Thyroid gland (tissue), 4 donors: ENCODE measurements around the gene XPNPEP1. TPM values are rescaled to one million over a fixed set of nuclear protein-coding genes. Genes with fewer than 3 reads are reported as not detected.

Experiments
- DNase-seq, 2 donors: peaks; one replicate each; pipeline ENCODE4 v3.0.0-alpha.2; 2019
- H3K27ac ChIP-seq, 3 donors: fragments of 200-600 bp; sonication (generic); 1 replicate in 2 of 3; 2 replicates in 1 of 3; pipeline ENCODE4 v1.5.1; 2016 to 2019; ENCODE audit warnings: mild to moderate bottlenecking in 1 of 3, moderate library complexity in 1 of 3
- H3K27me3 ChIP-seq: fragments of 200-600 bp; sonication (generic); one replicate; pipeline ENCODE4 v1.5.1; 2019
- H3K36me3 ChIP-seq, 2 donors: fragments of 200-600 bp; sonication (generic); one replicate each; pipeline ENCODE4 v1.5.1; 2016 to 2019
- H3K4me1 ChIP-seq, 2 donors: fragments of 200-600 bp; sonication (generic); one replicate each; pipeline ENCODE4 v1.5.1; 2017 to 2019
- H3K4me3 ChIP-seq, 3 donors: fragments of 200-600 bp; sonication (generic); replicated peaks in 1 of 3; 1 replicate in 2 of 3; 2 replicates in 1 of 3; pipeline ENCODE4 v1.5.1; 2016; ENCODE audit warnings: mild to moderate bottlenecking in 1 of 3
- H3K9me3 ChIP-seq: fragments of 200-600 bp; sonication (generic); one replicate; pipeline ENCODE4 v1.5.1; 2017
- CTCF ChIP-seq, 6 experiments: fragments of 200-600 bp in 3 of 6; fragments of 450-650 bp in 3 of 6; sonication (generic) in 3 of 6; IDR thresholded peaks; one replicate each; pipeline ENCODE4 v1.5.1; 2016 to 2019; ENCODE audit warnings: antibody characterized with exemption in 6 of 6, mild to moderate bottlenecking in 2 of 6, inconsistent platforms in 1 of 6, moderate library complexity in 1 of 6
- POLR2A ChIP-seq, 2 donors: fragments of 450-650 bp; IDR thresholded peaks; one replicate each; pipeline ENCODE4 v1.6.1; 2017; ENCODE audit warnings: antibody characterized with exemption in 2 of 2, mild to moderate bottlenecking in 2 of 2, moderate library complexity in 1 of 2
- WGBS, 2 donors: methylation state at CpG; one replicate each; pipeline ENCODE4 v1.1.5; 2017; 5-methylcytosine and 5-hydroxymethylcytosine counted together
- intact Hi-C: fragments of 100-400 bp; cut with DNase I; formaldehyde crosslinking; loops from one replicate; pipeline ENCODE4 v1.15.1; 2023
- total RNA-seq, 4 donors: library from RNA; depleted of rRNA; stranded (reverse); fragments of >200 nt; gene quantifications; one replicate each; pipeline ENCODE4 v1.2.3, GENCODE V29; 2016

The XPNPEP1 gene
- total RNA-seq, 4 donors from 2014 or later: 72.7 to 89.0 (median 84.0) TPM

GRCh38 chr10:109944613-109945012, 21.3 kb upstream of the XPNPEP1 start:
- TF ChIP-seq CTCF (IDR thresholded peaks at IDR 0.05) (no peak), POLR2A (IDR thresholded peaks at IDR 0.05) (no peak)
- H3K36me3 ChIP-seq: no peaks in the 10 kb centered on the region
- no peaks in the 10 kb centered on the region for H3K9me3 ChIP-seq
- no peak overlapping the region for H3K4me3 ChIP-seq
- intact Hi-C loops: no loop called here
- 46 to 84% methylated on average over 1 of the region's 1 CpG for WGBS, 2 donors
- H3K27ac ChIP-seq: no peak overlapping the region
- peaks cover 12 to 15% of the 10 kb centered on the region in 2 donors for H3K4me1 ChIP-seq
- H3K27me3 ChIP-seq: no peaks in the 10 kb centered on the region
- no peak for DNase-seq

- intact Hi-C loops: no loop called here
- Histone ChIP-seq H3K36me3 (no peaks in the 10 kb centered on the region), H3K27me3 (no peaks in the 10 kb centered on the region), H3K4me3 (no peak overlapping the region), H3K27ac (no peak overlapping the region), H3K9me3 (no peaks in the 10 kb centered on the region), H3K4me1 (peaks cover 4 to 5% of the 10 kb centered on the region in 2 donors)
- 79 to 95% methylated on average over 4 of the region's 4 CpGs for WGBS, 2 donors
- no peak for TF ChIP-seq CTCF (IDR thresholded peaks at IDR 0.05)
- TF ChIP-seq POLR2A (IDR thresholded peaks at IDR 0.05): no peak
- no peak for DNase-seq
These were observed 18.0 kb upstream of the XPNPEP1 start for GRCh38 chr10:109941236-109941862.

DNA sequence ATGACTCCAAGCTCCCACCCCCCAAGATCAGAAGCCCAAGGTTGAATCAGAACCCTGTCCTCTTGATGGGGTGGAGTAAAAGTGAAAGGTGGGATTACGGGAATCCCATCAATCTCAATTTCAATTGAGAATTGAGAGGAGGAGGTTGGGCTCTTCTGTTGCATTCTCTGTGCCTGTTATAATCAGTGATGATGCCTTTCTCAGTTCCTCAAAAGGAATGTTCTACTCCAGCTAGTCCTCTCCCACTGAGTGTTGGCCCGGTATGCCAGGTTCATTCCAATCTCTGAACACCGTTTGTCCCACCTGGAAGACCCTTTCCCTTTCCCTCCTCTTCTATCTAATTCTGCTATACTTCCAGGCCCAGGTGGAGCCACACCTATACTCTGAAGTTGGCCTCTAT, 17.2 kb upstream of the XPNPEP1 start:
- H3K27me3 ChIP-seq: no peaks in the 10 kb centered on the region
- H3K9me3 ChIP-seq: no peaks in the 10 kb centered on the region
- H3K36me3 ChIP-seq: no peaks in the 10 kb centered on the region
- 94 to 95% methylated on average over 3 of the region's 3 CpGs for WGBS, 2 donors
- no peak overlapping the region for H3K4me3 ChIP-seq
- peaks cover under 1 to 1% of the 10 kb centered on the region in 2 donors for H3K4me1 ChIP-seq
- no peak overlapping the region for H3K27ac ChIP-seq
- no peak for DNase-seq
- TF ChIP-seq POLR2A (IDR thresholded peaks at IDR 0.05) (no peak), CTCF (IDR thresholded peaks at IDR 0.05) (no peak)
- intact Hi-C loops: no loop called here

- DNase-seq: no peak
- no peaks in the 10 kb centered on the region for H3K36me3 ChIP-seq
- intact Hi-C loops: no loop called here
- H3K4me1 ChIP-seq: peaks cover 4 to 6% of the 10 kb centered on the region in 2 donors
- no peak for TF ChIP-seq CTCF (IDR thresholded peaks at IDR 0.05)
- no peak for TF ChIP-seq POLR2A (IDR thresholded peaks at IDR 0.05)
- H3K27ac ChIP-seq: no peak overlapping the region
- H3K27me3 ChIP-seq: no peaks in the 10 kb centered on the region
- no peak overlapping the region for H3K4me3 ChIP-seq
- WGBS, 2 donors: 90 to 95% methylated on average over 1 of the region's 1 CpG
- H3K9me3 ChIP-seq: no peaks in the 10 kb centered on the region
These were observed 16.8 kb upstream of the XPNPEP1 start for GRCh38 chr10:109940117-109940516.

GRCh38 chr10:109939315-109939961, 16.1 kb upstream of the XPNPEP1 start:
- H3K9me3 ChIP-seq: no peaks in the 10 kb centered on the region
- DNase-seq: no peak
- no peak overlapping the region for H3K4me3 ChIP-seq
- intact Hi-C loops: no loop called here
- WGBS, 2 donors: 91 to 92% methylated on average over 3 of the region's 3 CpGs
- H3K4me1 ChIP-seq: peaks cover 4 to 13% of the 10 kb centered on the region in 2 donors
- TF ChIP-seq CTCF (IDR thresholded peaks at IDR 0.05): no peak
- no peak for TF ChIP-seq POLR2A (IDR thresholded peaks at IDR 0.05)
- H3K36me3 ChIP-seq: no peaks in the 10 kb centered on the region
- H3K27ac ChIP-seq: no peak overlapping the region
- no peaks in the 10 kb centered on the region for H3K27me3 ChIP-seq
